ENCODE data around the gene COX8A. TPM values are rescaled to one million over a fixed set of nuclear protein-coding genes. Genes with fewer than 3 reads are reported as not detected.
A peak's percentile ranks its signal among the peaks of the same experiment; 100 is the strongest.

Gene COX8A
- total and polyA plus RNA-seq, 2 of the 13 experiments (the other 11 are each of a cell fraction or from before 2014, with no cell fraction given) = 202 to 406 TPM

DNA sequence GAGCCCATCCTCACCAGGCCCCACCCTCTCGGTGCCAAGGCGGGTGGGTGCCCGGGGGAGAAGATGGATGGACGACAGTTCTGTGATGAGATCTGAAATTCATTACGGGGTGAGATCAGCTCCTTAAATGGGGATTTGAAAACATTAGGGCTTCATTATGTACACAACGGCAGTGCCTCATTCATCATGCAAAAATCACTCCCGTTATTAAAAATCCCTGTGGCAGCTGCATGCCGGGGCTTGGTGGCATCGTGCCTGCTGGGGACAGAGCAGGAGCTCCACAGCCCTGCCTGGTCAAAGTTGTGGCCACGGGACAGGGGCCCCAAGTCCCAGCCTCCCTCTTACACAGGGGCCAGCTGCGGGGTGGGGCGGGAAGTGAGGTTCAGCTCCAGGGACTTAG is 32.0 kb downstream of the COX8A start (continued):
- TF ChIP-seq, protein P1, sequence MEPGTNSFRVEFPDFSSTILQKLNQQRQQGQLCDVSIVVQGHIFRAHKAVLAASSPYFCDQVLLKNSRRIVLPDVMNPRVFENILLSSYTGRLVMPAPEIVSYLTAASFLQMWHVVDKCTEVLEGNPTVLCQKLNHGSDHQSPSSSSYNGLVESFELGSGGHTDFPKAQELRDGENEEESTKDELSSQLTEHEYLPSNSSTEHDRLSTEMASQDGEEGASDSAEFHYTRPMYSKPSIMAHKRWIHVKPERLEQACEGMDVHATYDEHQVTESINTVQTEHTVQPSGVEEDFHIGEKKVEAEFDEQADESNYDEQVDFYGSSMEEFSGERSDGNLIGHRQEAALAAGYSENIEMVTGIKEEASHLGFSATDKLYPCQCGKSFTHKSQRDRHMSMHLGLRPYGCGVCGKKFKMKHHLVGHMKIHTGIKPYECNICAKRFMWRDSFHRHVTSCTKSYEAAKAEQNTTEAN (CRISPR knock-in tag; conservative IDR thresholded peaks at IDR 0.05) = no peak
- TF ChIP-seq ZNF547 (CRISPR knock-in tag; IDR thresholded peaks at IDR 0.05) = no peak
- TF ChIP-seq, protein P2, sequence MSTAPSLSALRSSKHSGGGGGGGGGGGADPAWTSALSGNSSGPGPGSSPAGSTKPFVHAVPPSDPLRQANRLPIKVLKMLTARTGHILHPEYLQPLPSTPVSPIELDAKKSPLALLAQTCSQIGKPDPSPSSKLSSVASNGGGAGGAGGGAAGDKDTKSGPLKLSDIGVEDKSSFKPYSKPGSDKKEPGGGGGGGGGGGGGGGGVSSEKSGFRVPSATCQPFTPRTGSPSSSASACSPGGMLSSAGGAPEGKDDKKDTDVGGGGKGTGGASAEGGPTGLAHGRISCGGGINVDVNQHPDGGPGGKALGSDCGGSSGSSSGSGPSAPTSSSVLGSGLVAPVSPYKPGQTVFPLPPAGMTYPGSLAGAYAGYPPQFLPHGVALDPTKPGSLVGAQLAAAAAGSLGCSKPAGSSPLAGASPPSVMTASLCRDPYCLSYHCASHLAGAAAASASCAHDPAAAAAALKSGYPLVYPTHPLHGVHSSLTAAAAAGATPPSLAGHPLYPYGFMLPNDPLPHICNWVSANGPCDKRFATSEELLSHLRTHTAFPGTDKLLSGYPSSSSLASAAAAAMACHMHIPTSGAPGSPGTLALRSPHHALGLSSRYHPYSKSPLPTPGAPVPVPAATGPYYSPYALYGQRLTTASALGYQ (CRISPR knock-in tag; IDR thresholded peaks at IDR 0.05) = no peak

DNA sequence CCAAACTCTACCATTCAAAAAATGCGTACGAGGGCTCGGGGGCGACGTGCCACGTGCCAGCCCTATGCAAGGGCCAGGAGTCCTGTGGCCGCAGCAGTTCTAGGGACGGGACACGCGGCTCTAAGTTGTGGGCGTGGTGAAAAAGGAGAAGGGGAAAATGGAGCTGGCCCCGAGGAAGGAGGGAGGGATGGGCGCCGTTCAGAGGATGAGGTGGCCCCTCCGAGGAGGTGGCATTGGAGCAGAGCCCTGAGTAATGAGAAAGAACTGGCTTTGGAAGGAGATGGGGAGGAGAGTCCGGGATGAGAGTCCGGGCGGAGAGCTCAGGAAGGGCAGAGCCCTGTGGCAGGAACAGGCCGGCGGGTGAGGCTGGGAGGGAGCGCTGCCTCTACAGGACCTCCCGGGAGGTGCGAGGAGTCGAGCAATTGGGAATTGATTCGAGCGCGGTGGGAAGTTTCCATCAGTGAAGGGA is 32.8 kb downstream of the COX8A start:
- ChIA-PET POLR2A (interaction anchor here (0.7 to 1.6 kb wide), 14 partner anchors 8 to 326 kb away, joined by 3 to 5 read pairs (median 3); partner anchors contain the start of genes COX8A, NUDT22, RTN3 and TRPT1), CTCF (ENCODE audit: low intra/inter-chr PET ratio, low total read pairs) (no interaction called here)
- Histone ChIP-seq H3K27me3 (ENCODE audit: control insufficient read depth in 1 of 2, insufficient read depth in 2 of 2, low read length in 2 of 2) (no peaks in the 10 kb centered on the region), H2AFZ (ENCODE audit: low read length) (no peak overlapping the region), H3K9me3 (ENCODE audit: low read length) (peaks cover 10% of the 10 kb centered on the region; the same call in 1 of the 2 replicates), H3K9ac (ENCODE audit: insufficient read depth, low read depth, low read length) (no peak overlapping the region; the same call in 1 of the 2 replicates), H3K79me2 (ENCODE audit: insufficient read depth, low read length) (no peaks in the 10 kb centered on the region), H4K20me1 (ENCODE audit: insufficient read depth, low read length) (peaks cover 4% of the 10 kb centered on the region; the same call in 1 of the 2 replicates), H3K4me1 (ENCODE audit: insufficient read depth, low read length) (peaks cover 21% of the 10 kb centered on the region), H3K4me2 (ENCODE audit: low read depth, low read length) (peak overlapping the region; percentile 85), H3K36me3 (replicated peaks in 1 of 2; ENCODE audit: control insufficient read depth in 1 of 2, insufficient read depth in 2 of 2, low read length in 2 of 2) (no peaks in the 10 kb centered on the region), H3K4me3 (replicated peaks in 1 of 3; ENCODE audit: insufficient read depth in 1 of 3, low read depth in 2 of 3, low read length in 3 of 3) (peak overlapping the region; percentile 9 to 70 (median 60); a peak in 5 of 6 replicates), H3K27ac (ENCODE audit: extremely low read length, insufficient read depth, low read length) (no peak overlapping the region)
- intact Hi-C loops (cut with micrococcal nuclease; ENCODE audit: unreplicated experiment) = loop anchor here (1.0 kb wide), 1 partner anchor 33 kb away; the partner anchor contains the start of gene COX8A
- WGBS (ENCODE audit: low lambda C conversion rate) = 12% methylated on average over 21 of the region's 27 CpGs
- in situ Hi-C loops (cut with HindIII; ENCODE audit: extremely low pct_ligation_motif_present, low pct_unique_long_range_greater_than_20kb) = no loop called here
- ATAC-seq = peak; percentile 49
- DNase-seq (ENCODE audit: low spot score) = no peak
- FAIRE-seq = no peak
- BruUV-seq (replicated peaks) = TSS peak; percentile 61
- TF ChIP-seq ZNF713 (CRISPR knock-in tag; IDR thresholded peaks at IDR 0.05) (no peak), HNRNPK (IDR thresholded peaks at IDR 0.05; ENCODE audit: low read depth, low read length, poor library complexity, severe bottlenecking) (no peak), ZNF614 (CRISPR knock-in tag; IDR thresholded peaks at IDR 0.05; ENCODE audit: borderline replicate concordance) (no peak), ATF7-NPFF (CRISPR knock-in tag; IDR thresholded peaks at IDR 0.05; ENCODE audit: low read depth) (no peak), FOXC1 (CRISPR knock-in tag; IDR thresholded peaks at IDR 0.05; ENCODE audit: borderline replicate concordance) (no peak), GLI4 (CRISPR knock-in tag; IDR thresholded peaks at IDR 0.05; ENCODE audit: borderline replicate concordance) (no peak), TIGD3 (CRISPR knock-in tag; IDR thresholded peaks at IDR 0.05; ENCODE audit: borderline replicate concordance) (no peak), AGO1 (IDR thresholded peaks at IDR 0.05; ENCODE audit: low read depth, low read length, poor library complexity, severe bottlenecking) (no peak), ZNF234 (CRISPR knock-in tag; conservative IDR thresholded peaks at IDR 0.05) (no peak), NR1H2 (CRISPR knock-in tag; IDR thresholded peaks at IDR 0.05; ENCODE audit: borderline replicate concordance, low read depth) (no peak), ZNF121 (CRISPR knock-in tag; IDR thresholded peaks at IDR 0.05) (no peak), ZNF3 (CRISPR knock-in tag; IDR thresholded peaks at IDR 0.05) (no peak), SMAD9 (CRISPR knock-in tag; IDR thresholded peaks at IDR 0.05) (no peak)
- TF ChIP-seq, protein P3, sequence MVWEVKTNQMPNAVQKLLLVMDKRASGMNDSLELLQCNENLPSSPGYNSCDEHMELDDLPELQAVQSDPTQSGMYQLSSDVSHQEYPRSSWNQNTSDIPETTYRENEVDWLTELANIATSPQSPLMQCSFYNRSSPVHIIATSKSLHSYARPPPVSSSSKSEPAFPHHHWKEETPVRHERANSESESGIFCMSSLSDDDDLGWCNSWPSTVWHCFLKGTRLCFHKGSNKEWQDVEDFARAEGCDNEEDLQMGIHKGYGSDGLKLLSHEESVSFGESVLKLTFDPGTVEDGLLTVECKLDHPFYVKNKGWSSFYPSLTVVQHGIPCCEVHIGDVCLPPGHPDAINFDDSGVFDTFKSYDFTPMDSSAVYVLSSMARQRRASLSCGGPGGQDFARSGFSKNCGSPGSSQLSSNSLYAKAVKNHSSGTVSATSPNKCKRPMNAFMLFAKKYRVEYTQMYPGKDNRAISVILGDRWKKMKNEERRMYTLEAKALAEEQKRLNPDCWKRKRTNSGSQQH (CRISPR knock-in tag; IDR thresholded peaks at IDR 0.05; ENCODE audit: low read depth) = no peak

Data from HepG2 (cell line).